ENCODE results near the gene SLC9A9.

DNA sequence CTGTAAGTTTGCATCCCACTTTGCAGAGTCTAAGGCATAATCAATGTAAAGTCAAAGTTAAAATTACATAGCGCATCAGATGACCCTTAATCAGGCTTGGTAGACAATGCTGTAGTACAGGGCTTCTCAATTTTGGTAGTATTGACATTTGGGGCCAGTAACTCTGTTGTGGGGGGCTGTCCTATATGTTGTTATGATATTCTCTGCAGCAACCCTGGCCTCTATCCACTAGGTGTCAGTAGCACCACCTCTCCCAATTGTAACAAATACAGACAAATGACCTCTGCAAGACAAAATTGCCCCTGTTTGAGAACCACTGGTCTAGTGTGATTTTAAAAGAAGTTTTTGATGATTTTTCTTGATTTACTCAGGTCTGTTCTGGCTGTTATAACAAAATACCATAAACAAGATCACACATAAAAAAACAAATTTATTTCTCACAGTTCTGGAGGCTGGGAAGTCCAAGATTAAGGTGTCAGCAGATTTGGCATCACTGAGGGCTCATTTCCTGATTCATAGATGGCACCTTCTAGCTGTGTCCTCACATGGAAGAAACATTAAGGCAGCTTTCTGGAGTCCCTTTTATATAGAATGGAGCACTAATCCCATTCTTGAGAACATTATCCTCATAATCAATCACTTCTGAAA is 37.6 kb upstream of the SLC9A9 start:
- TF ChIP-seq POLR2A (IDR thresholded peaks at IDR 0.05) (no peak), POLR2AphosphoS5 (IDR thresholded peaks at IDR 0.05) (no peak)

Data from gastroesophageal sphincter (tissue), 2 donors.